ENCODE results near the gene MTM1.

Gene MTM1

GRCh38 chrX:150566734-150567182 is 1.7 kb upstream of the MTM1 start (continued):
- TF ChIP-seq, protein P1, sequence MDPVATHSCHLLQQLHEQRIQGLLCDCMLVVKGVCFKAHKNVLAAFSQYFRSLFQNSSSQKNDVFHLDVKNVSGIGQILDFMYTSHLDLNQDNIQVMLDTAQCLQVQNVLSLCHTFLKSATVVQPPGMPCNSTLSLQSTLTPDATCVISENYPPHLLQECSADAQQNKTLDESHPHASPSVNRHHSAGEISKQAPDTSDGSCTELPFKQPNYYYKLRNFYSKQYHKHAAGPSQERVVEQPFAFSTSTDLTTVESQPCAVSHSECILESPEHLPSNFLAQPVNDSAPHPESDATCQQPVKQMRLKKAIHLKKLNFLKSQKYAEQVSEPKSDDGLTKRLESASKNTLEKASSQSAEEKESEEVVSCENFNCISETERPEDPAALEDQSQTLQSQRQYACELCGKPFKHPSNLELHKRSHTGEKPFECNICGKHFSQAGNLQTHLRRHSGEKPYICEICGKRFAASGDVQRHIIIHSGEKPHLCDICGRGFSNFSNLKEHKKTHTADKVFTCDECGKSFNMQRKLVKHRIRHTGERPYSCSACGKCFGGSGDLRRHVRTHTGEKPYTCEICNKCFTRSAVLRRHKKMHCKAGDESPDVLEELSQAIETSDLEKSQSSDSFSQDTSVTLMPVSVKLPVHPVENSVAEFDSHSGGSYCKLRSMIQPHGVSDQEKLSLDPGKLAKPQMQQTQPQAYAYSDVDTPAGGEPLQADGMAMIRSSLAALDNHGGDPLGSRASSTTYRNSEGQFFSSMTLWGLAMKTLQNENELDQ (tag by site-specific recombination; IDR thresholded peaks at IDR 0.05; ENCODE audit: low read depth): no peak
- TF ChIP-seq ZNF24 (tag by site-specific recombination; IDR thresholded peaks at IDR 0.05) (no peak), ZFHX2 (tag by site-specific recombination; conservative IDR thresholded peaks at IDR 0.05) (0 out of 2 replicates have a peak, but pooled peaks have one; percentile 9), ZNF600 (tag by site-specific recombination; IDR thresholded peaks at IDR 0.05) (no peak), MYNN (tag by site-specific recombination; IDR thresholded peaks at IDR 0.05; ENCODE audit: borderline replicate concordance) (peak; percentile 36; the same call in 1 of the 2 replicates), ATF2 (tag by site-specific recombination; IDR thresholded peaks at IDR 0.05; ENCODE audit: low read depth) (peak; percentile 64)
- TF ChIP-seq, protein P2, sequence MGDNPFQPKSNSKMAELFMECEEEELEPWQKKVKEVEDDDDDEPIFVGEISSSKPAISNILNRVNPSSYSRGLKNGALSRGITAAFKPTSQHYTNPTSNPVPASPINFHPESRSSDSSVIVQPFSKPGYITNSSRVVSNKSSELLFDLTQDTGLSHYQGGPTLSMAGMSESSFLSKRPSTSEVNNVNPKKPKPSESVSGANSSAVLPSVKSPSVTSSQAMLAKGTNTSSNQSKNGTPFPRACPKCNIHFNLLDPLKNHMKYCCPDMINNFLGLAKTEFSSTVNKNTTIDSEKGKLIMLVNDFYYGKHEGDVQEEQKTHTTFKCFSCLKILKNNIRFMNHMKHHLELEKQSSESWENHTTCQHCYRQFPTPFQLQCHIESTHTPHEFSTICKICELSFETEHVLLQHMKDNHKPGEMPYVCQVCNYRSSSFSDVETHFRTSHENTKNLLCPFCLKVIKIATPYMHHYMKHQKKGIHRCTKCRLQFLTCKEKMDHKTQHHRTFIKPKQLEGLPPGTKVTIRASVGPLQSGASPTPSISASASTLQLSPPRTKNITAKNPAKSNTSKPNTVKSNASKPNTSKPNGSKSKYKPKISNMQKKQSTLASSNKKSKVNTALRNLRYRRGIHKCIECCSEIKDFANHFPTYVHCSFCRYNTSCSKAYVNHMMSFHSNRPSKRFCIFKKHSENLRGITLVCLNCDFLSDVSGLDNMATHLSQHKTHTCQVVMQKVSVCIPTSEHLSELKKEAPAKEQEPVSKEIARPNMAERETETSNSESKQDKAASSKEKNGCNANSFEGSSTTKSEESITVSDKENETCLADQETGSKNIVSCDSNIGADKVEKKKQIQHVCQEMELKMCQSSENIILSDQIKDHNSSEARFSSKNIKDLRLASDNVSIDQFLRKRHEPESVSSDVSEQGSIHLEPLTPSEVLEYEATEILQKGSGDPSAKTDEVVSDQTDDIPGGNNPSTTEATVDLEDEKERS (tag by site-specific recombination; IDR thresholded peaks at IDR 0.05): no peak

GRCh38 chrX:150567645-150568319 is 639 bp upstream of the MTM1 start:
- POLR2A ChIA-PET: interaction anchor here (1.0 to 1.5 kb wide), 3 partner anchors 202 to 1028 kb away, joined by 3 read pairs; no protein-coding TSS in a partner anchor
- Histone ChIP-seq H3K9me3 (ENCODE audit: control insufficient read depth, insufficient read depth, low read depth, low read length) (no peaks in the 10 kb centered on the region), H3K27ac (ENCODE audit: extremely low read depth, low read depth, low read length) (no peak overlapping the region), H3K4me3 (ENCODE audit: low read depth, low read length) (no peak overlapping the region; the same call in 1 of the 2 replicates), H3K4me1 (ENCODE audit: control insufficient read depth, insufficient read depth, low read length) (no peaks in the 10 kb centered on the region), H3K36me3 (ENCODE audit: control insufficient read depth in 2 of 2, insufficient read depth in 1 of 2, low read length in 2 of 2) (no peaks in the 10 kb centered on the region)
- CTCF ChIA-PET: interaction anchor here (0.6 to 1.0 kb wide), 2 partner anchors 58 to 115 kb away, joined by 3 read pairs; no protein-coding TSS in a partner anchor
- TF ChIP-seq, protein P3, sequence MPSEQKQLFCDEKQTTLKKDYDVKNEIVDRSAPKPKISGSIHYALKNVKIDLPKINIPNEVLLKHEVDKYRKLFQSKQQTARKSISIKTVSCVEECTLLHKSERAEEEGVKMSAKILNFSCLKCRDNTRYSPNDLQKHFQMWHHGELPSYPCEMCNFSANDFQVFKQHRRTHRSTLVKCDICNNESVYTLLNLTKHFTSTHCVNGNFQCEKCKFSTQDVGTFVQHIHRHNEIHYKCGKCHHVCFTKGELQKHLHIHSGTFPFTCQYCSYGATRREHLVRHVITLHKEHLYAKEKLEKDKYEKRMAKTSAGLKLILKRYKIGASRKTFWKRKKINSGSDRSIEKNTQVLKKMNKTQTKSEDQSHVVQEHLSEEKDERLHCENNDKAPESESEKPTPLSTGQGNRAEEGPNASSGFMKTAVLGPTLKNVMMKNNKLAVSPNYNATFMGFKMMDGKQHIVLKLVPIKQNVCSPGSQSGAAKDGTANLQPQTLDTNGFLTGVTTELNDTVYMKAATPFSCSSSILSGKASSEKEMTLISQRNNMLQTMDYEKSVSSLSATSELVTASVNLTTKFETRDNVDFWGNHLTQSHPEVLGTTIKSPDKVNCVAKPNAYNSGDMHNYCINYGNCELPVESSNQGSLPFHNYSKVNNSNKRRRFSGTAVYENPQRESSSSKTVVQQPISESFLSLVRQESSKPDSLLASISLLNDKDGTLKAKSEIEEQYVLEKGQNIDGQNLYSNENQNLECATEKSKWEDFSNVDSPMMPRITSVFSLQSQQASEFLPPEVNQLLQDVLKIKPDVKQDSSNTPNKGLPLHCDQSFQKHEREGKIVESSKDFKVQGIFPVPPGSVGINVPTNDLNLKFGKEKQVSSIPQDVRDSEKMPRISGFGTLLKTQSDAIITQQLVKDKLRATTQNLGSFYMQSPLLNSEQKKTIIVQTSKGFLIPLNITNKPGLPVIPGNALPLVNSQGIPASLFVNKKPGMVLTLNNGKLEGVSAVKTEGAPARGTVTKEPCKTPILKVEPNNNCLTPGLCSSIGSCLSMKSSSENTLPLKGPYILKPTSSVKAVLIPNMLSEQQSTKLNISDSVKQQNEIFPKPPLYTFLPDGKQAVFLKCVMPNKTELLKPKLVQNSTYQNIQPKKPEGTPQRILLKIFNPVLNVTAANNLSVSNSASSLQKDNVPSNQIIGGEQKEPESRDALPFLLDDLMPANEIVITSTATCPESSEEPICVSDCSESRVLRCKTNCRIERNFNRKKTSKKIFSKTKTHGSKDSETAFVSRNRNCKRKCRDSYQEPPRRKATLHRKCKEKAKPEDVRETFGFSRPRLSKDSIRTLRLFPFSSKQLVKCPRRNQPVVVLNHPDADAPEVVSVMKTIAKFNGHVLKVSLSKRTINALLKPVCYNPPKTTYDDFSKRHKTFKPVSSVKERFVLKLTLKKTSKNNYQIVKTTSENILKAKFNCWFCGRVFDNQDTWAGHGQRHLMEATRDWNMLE (tag by site-specific recombination; conservative IDR thresholded peaks at IDR 0.05; ENCODE audit: low read depth): 0 out of 2 replicates have a peak, but pooled peaks have one; percentile 16
- TF ChIP-seq ZBTB48 (tag by site-specific recombination; IDR thresholded peaks at IDR 0.05) (peak; percentile 80; the same call in 1 of the 2 replicates), ZNF138 (tag by site-specific recombination; IDR thresholded peaks at IDR 0.05; ENCODE audit: borderline replicate concordance) (no peak), ZNF266 (tag by site-specific recombination; IDR thresholded peaks at IDR 0.05; ENCODE audit: low read depth) (no peak), ZNF280C (tag by site-specific recombination; IDR thresholded peaks at IDR 0.05) (no peak)
- TF ChIP-seq, protein P4, sequence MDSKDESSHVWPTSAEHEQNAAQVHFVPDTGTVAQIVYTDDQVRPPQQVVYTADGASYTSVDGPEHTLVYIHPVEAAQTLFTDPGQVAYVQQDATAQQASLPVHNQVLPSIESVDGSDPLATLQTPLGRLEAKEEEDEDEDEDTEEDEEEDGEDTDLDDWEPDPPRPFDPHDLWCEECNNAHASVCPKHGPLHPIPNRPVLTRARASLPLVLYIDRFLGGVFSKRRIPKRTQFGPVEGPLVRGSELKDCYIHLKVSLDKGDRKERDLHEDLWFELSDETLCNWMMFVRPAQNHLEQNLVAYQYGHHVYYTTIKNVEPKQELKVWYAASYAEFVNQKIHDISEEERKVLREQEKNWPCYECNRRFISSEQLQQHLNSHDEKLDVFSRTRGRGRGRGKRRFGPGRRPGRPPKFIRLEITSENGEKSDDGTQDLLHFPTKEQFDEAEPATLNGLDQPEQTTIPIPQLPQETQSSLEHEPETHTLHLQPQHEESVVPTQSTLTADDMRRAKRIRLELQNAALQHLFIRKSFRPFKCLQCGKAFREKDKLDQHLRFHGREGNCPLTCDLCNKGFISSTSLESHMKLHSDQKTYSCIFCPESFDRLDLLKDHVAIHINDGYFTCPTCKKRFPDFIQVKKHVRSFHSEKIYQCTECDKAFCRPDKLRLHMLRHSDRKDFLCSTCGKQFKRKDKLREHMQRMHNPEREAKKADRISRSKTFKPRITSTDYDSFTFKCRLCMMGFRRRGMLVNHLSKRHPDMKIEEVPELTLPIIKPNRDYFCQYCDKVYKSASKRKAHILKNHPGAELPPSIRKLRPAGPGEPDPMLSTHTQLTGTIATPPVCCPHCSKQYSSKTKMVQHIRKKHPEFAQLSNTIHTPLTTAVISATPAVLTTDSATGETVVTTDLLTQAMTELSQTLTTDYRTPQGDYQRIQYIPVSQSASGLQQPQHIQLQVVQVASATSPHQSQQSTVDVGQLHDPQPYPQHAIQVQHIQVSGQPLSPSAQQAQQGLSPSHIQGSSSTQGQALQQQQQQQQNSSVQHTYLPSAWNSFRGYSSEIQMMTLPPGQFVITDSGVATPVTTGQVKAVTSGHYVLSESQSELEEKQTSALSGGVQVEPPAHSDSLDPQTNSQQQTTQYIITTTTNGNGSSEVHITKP (tag by site-specific recombination; IDR thresholded peaks at IDR 0.05): peak; percentile 95
